Ishikawa (cell line): ENCODE measurements around the gene OTUD5.

Source experiments
- CREB1 ChIP-seq: IDR thresholded peaks from 2 replicates; pipeline ENCODE4 v1.6.1; 2012; ENCODE audit warnings: low read depth
- REST ChIP-seq: IDR thresholded peaks from 2 replicates; pipeline ENCODE4 v1.6.1; 2012; ENCODE audit warnings: low read depth, mild to moderate bottlenecking

GRCh38 chrX:48919360-48919841 is 38.0 kb downstream of the OTUD5 start:
- TF ChIP-seq CREB1 (no peak), REST (no peak)
